K562 (cell line): ENCODE results near the gene TNFRSF18. TPM values are rescaled to one million over a fixed set of nuclear protein-coding genes. Genes with fewer than 3 reads are reported as not detected.

Experiments
- ATF1 ChIP-seq, 2 experiments: fragments of 450-650 bp in 1 of 2; IDR thresholded peaks; 2 replicates each; pipeline ENCODE4 v1.6.1; 2016; ENCODE audit warnings: missing compliant biosample characterization in 1 of 2, missing genetic modification characterization in 1 of 2
- BRF1 ChIP-seq: IDR thresholded peaks from 3 replicates; pipeline ENCODE4 v1.6.1; 2011; ENCODE audit warnings: borderline replicate concordance, mild to moderate bottlenecking; ENCODE audit not compliant: insufficient read length; ENCODE audit errors: extremely low read depth
- CBX5 ChIP-seq: IDR thresholded peaks from 2 replicates; pipeline ENCODE4 v1.6.1; 2014; ENCODE audit warnings: low read depth, borderline replicate concordance
- CHD2 ChIP-seq: IDR thresholded peaks from 2 replicates; pipeline ENCODE4 v1.6.1; 2011; ENCODE audit warnings: low read depth, low read length
- CTBP1 ChIP-seq: fragments of 450-650 bp; IDR thresholded peaks from 2 replicates; pipeline ENCODE4 v1.6.1; 2016; ENCODE audit warnings: borderline replicate concordance
- HMGN3 ChIP-seq: IDR thresholded peaks from 2 replicates; pipeline ENCODE4 v1.6.1; 2011; ENCODE audit warnings: borderline replicate concordance, low read depth, mild to moderate bottlenecking, mixed read lengths, low read length; ENCODE audit not compliant: insufficient read length; ENCODE audit errors: extremely low read depth
- MED1 ChIP-seq: sonication (generic); formaldehyde crosslinking; IDR thresholded peaks from 2 replicates; pipeline ENCODE4 v1.8.1; 2023; ENCODE audit warnings: missing genetic modification reagents, borderline replicate concordance
- MGA ChIP-seq: fragments of 450-650 bp; IDR thresholded peaks from 2 replicates; pipeline ENCODE4 v1.6.1; 2016; ENCODE audit warnings: mild to moderate bottlenecking, moderate library complexity
- NFYB ChIP-seq: IDR thresholded peaks from 2 replicates; pipeline ENCODE4 v1.6.1; 2011; ENCODE audit warnings: mild to moderate bottlenecking, moderate library complexity; ENCODE audit not compliant: insufficient read length; ENCODE audit errors: extremely low read depth
- NR2C2 ChIP-seq, 2 experiments: fragments of 200-800 bp in 1 of 2; sonication (Bioruptor generic) in 1 of 2; sonication (generic) in 1 of 2; formaldehyde crosslinking in 1 of 2; IDR thresholded peaks; 2 replicates each; pipeline versions ENCODE4 v1.6.1 to v1.8.0; 2016 to 2022; ENCODE audit warnings: mild to moderate bottlenecking in 1 of 2, missing compliant biosample characterization in 1 of 2, missing genetic modification characterization in 1 of 2, missing genetic modification reagents in 1 of 2
- SRSF1 ChIP-seq: fragments of 200-400 bp; formaldehyde crosslinking; IDR thresholded peaks from 2 replicates; pipeline ENCODE4 v1.6.1; 2017; ENCODE audit warnings: mild to moderate bottlenecking, low read depth, low read length, moderate library complexity
- ZNF23 ChIP-seq: fragments of 250-450 bp; sonication (Bioruptor Pico); IDR thresholded peaks from 2 replicates; pipeline ENCODE4 v1.4.0; 2020; ENCODE audit warnings: mild to moderate bottlenecking
- ZNF395 ChIP-seq: fragments of 200-800 bp; sonication (Bioruptor generic); IDR thresholded peaks from 2 replicates; pipeline ENCODE4 v1.6.1; 2017; ENCODE audit warnings: missing genetic modification characterization, missing compliant biosample characterization
- ZNF561 ChIP-seq: fragments of 450-650 bp; formaldehyde crosslinking; conservative IDR thresholded peaks from 2 replicates; pipeline ENCODE4 v1.4.0; 2020; ENCODE audit warnings: mild to moderate bottlenecking, moderate library complexity
- polyA plus RNA-seq, 8 experiments: library from polyadenylated mRNA; depleted of rRNA in 4 of 8; stranded (reverse) in 5 of 8; unstranded in 3 of 8; fragments of >200 nt; fragmentation: Nextera tagmentation in 2 of 8; fragmentation: Illumina TruSeq in 1 of 8; extraction: Ambion mirVana in 2 of 8; extraction: Trizol in 1 of 8; gene quantifications; 2 replicates each; pipeline versions ENCODE4 v1.2.1 to v1.2.3, GENCODE V29; 2011 to 2014; ENCODE audit warnings: inconsistent platforms in 1 of 8, missing spikeins in 1 of 8
- total RNA-seq, 7 experiments: library from RNA; depleted of rRNA in 6 of 7; stranded (reverse); fragments of >200 nt in 6 of 7; fragmentation: Illumina TruSeq in 2 of 7; extraction: Trizol in 2 of 7; gene quantifications; 2 replicates each; pipeline versions ENCODE4 v1.2.1 to v1.2.3, GENCODE V29; 2011 to 2021; ENCODE audit warnings: low replicate concordance in 1 of 7

Gene TNFRSF18
- total and polyA plus RNA-seq, 9 of the 15 experiments (the other 6 are each of a cell fraction or from before 2014, with no cell fraction given) = 0.24 to 0.27 TPM; not detected in 7

DNA sequence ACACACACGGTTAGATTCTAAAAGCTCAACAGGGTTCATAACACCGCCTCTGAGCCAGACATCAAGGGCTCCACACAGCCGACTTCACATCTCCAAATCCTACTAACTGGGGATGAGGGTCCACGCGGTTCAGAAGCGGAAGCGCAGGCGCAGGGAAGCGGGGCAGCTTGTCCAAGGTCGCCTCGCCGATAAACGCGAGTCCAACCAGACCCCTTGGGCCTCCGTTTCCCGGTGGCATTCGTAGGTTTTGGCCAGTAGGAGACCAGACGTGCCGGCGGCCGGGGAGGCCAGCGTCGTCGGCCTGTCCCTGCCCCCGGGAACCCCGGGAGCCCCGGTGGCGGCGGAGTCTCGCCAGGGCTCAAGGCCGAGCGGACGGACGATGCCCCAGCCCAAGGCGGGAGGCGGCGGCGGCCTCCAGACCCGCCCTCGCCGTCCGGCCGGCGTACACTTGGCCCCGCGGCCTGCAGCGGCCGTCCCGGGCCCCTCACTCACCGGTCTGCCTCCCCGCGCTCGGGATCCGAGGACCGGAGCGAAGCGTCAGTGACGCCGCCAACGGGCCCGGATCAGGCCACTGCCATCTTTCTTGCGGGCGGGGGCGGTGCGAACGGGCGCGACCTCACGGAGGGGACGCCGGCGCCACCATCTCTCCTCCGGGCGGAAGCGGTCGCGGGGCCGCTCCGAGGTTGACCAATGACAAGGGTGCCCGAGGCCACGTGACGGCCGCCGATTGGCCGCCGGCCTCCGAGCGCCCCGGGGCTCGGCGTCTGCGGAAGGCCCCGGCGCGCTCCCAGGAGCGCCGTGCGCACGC, 25.2 kb upstream of the TNFRSF18 start, which contains the start of gene SDF4 (continued):
- TF ChIP-seq ZNF395 (CRISPR knock-in tag) (peak; percentile 1; the same call in 1 of the 2 replicates), ZNF561 (CRISPR knock-in tag) (no peak), CHD2 (peak; percentile 64), BRF1 (no peak), NFYB (peak; percentile 89), ATF1 (CRISPR knock-in tag; IDR thresholded peaks at IDR 0.05) (peak; percentile 21; the same call in 1 of the 2 replicates), ATF1 (tag; IDR thresholded peaks at IDR 0.05) (peak; percentile 92), CBX5 (no peak), CTBP1 (peak; percentile 98), ZNF23 (CRISPR knock-in tag) (no peak), NR2C2 (CRISPR knock-in tag; IDR thresholded peaks at IDR 0.05) (peak; percentile 93), NR2C2 (tag; IDR thresholded peaks at IDR 0.05) (peak; percentile 98), MGA (peak; percentile 54), HMGN3 (peak; percentile 26), SRSF1 (no peak), MED1 (CRISPR knock-in tag) (no peak; the same call in 1 of the 2 replicates)
